Endothelial cell of hepatic sinusoid (primary cell): Measurements from ENCODE around the gene ADAMTS12.
"Not testable (repeated sequence)": the region's sequence is repeated elsewhere in the genome, so short reads cannot be mapped to it uniquely, and the experiment has no call there.

Source experiments
- in situ Hi-C: cut with HindIII; loops from 2 replicates; pipeline ENCODE4 v1.10.0; 2017; ENCODE audit warnings: low sequenced_read_pairs

The ADAMTS12 gene

GRCh38 chr5:33914844-33915243, 23.1 kb upstream of the ADAMTS12 start:
- in situ Hi-C loops, result not testable (repeated sequence)

- in situ Hi-C loops, result not testable (repeated sequence)
Observed at GRCh38 chr5:33906248-33906647, 14.5 kb upstream of the ADAMTS12 start.

- in situ Hi-C loops, result no loop called here
Observed at GRCh38 chr5:33905381-33905780, 13.6 kb upstream of the ADAMTS12 start.

- in situ Hi-C loops, result no loop called here
Observed at GRCh38 chr5:33903118-33903517, 11.3 kb upstream of the ADAMTS12 start.

- in situ Hi-C loops, result no loop called here
Observed at GRCh38 chr5:33901156-33901555, 9.4 kb upstream of the ADAMTS12 start.

GRCh38 chr5:33894566-33894965, 2.8 kb upstream of the ADAMTS12 start:
- in situ Hi-C loops, result loop anchor here (5.0 kb wide), 1 partner anchor 67 kb away; no protein-coding TSS in a partner anchor

GRCh38 chr5:33892620-33893137, 889 bp upstream of the ADAMTS12 start:
- in situ Hi-C loops, result loop anchor here (5.0 kb wide), 1 partner anchor 65 kb away; no protein-coding TSS in a partner anchor

- in situ Hi-C loops, result loop anchor here (5.0 kb wide), 1 partner anchor 64 kb away; no protein-coding TSS in a partner anchor
Observed at GRCh38 chr5:33891446-33891787, 373 bp downstream of the ADAMTS12 start.

- in situ Hi-C loops, result loop anchor here (5.0 kb wide), 1 partner anchor 63 kb away; no protein-coding TSS in a partner anchor
Observed at GRCh38 chr5:33890131-33891032, 1.4 kb downstream of the ADAMTS12 start.

- in situ Hi-C loops, result no loop called here
Observed at GRCh38 chr5:33888587-33888986, 3.2 kb downstream of the ADAMTS12 start.

GRCh38 chr5:33887268-33887667, 4.5 kb downstream of the ADAMTS12 start:
- in situ Hi-C loops, result no loop called here

GRCh38 chr5:33886283-33886682, 5.5 kb downstream of the ADAMTS12 start:
- in situ Hi-C loops, result no loop called here

GRCh38 chr5:33885679-33886078, 6.1 kb downstream of the ADAMTS12 start:
- in situ Hi-C loops, result no loop called here

GRCh38 chr5:33883482-33883881, 8.3 kb downstream of the ADAMTS12 start:
- in situ Hi-C loops, result no loop called here

- in situ Hi-C loops, result no loop called here
Observed at GRCh38 chr5:33880319-33880718, 11.5 kb downstream of the ADAMTS12 start.

GRCh38 chr5:33877449-33877848, 14.3 kb downstream of the ADAMTS12 start:
- in situ Hi-C loops, result no loop called here

- in situ Hi-C loops, result no loop called here
Observed at GRCh38 chr5:33867241-33867640, 24.5 kb downstream of the ADAMTS12 start.

- in situ Hi-C loops, result not testable (repeated sequence)
Observed at GRCh38 chr5:33859177-33859576, 32.6 kb downstream of the ADAMTS12 start.

GRCh38 chr5:33857037-33857436, 34.8 kb downstream of the ADAMTS12 start:
- in situ Hi-C loops, result no loop called here

- in situ Hi-C loops, result no loop called here
Observed at GRCh38 chr5:33855396-33855795, 36.4 kb downstream of the ADAMTS12 start.

- in situ Hi-C loops, result no loop called here
Observed at GRCh38 chr5:33854733-33855151, 37.0 kb downstream of the ADAMTS12 start.

GRCh38 chr5:33852837-33853236, 39.0 kb downstream of the ADAMTS12 start:
- in situ Hi-C loops, result no loop called here
